OCI-LY3 (cell line): ENCODE results near the gene WDR20.

Source experiments
- EZH2phosphoT487 ChIP-seq: fragments of 200-600 bp; shearing (Covaris generic); IDR thresholded peaks from 2 replicates; pipeline ENCODE4 v1.6.1; 2018; ENCODE audit warnings: antibody characterized with exemption, mixed run types, low read depth
- TF ChIP-seq, protein P1 (sequence below): fragments of 200-600, 300-600 bp; sonication (generic); IDR thresholded peaks from 2 replicates; pipeline ENCODE4 v1.5.1; 2014; ENCODE audit warnings: antibody characterized with exemption, low read length, low read depth

DNA sequence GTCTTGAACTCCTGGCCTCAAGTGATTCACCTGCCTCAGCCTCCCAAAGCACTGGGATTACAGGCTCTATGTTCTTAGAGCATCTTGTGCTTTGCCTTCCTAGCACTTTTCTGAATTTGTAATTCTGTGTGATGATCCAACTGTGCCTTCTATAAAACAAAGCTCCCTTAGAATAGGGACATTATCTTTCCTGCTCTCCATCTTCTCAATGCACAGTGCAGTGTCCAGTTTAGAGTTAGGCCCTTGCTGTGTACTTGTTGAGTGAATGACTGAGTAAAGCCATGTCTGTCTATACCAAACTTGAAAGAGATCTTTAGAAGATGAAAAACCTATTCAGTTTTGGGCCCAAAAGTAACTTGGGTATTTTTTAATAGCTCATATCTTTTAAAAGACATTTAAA lies 5.2 kb downstream of the WDR20 start:
- TF ChIP-seq, protein P1, sequence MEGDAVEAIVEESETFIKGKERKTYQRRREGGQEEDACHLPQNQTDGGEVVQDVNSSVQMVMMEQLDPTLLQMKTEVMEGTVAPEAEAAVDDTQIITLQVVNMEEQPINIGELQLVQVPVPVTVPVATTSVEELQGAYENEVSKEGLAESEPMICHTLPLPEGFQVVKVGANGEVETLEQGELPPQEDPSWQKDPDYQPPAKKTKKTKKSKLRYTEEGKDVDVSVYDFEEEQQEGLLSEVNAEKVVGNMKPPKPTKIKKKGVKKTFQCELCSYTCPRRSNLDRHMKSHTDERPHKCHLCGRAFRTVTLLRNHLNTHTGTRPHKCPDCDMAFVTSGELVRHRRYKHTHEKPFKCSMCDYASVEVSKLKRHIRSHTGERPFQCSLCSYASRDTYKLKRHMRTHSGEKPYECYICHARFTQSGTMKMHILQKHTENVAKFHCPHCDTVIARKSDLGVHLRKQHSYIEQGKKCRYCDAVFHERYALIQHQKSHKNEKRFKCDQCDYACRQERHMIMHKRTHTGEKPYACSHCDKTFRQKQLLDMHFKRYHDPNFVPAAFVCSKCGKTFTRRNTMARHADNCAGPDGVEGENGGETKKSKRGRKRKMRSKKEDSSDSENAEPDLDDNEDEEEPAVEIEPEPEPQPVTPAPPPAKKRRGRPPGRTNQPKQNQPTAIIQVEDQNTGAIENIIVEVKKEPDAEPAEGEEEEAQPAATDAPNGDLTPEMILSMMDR, result no peak
- TF ChIP-seq EZH2phosphoT487, result no peak
